Endothelial cell of umbilical vein (primary cell): ENCODE data around the gene MROH8. TPM values are rescaled to one million over a fixed set of nuclear protein-coding genes. Genes with fewer than 3 reads are reported as not detected.

Experiments
- BruUV-seq: library from RNA; stranded (reverse); fragments of 400-500 nt; replicated peaks from 2 replicates; lab custom pipeline; 2021; lab: Mats Ljungman, UMichigan
- CTCF ChIA-PET: fragments of 300-600, 350-600 bp; sonication (Branson Sonifier 250); formaldehyde crosslinking; loops from one replicate; lab custom pipeline; 2021; ENCODE audit warnings: antibody characterized with exemption, inconsistent platforms; lab: Charles Lee
- POLR2A ChIA-PET: fragments of 300-600, 350-600 bp; sonication (Branson Sonifier 250); formaldehyde crosslinking; loops from one replicate; lab custom pipeline; 2021; ENCODE audit warnings: antibody characterized with exemption, inconsistent platforms; lab: Charles Lee
- DNase-seq: peaks from one replicate; pipeline ENCODE4 v3.0.0-alpha.2; 2011; ENCODE audit warnings: low read depth, low spot score
- FAIRE-seq: peaks from 2 replicates; lab custom pipeline; 2011; peaks lifted over from hg19 to GRCh38; lab: Jason Lieb, UNC
- H2AFZ ChIP-seq: 2 replicates; pipeline ENCODE4 v1.6.0; 2012; ENCODE audit warnings: low read depth, low read length, control low read depth, inconsistent platforms
- H3K27ac ChIP-seq: 2 replicates; pipeline ENCODE4 v1.5.1; 2011; ENCODE audit warnings: low read depth, mild to moderate bottlenecking, control low read depth, low read length, moderate library complexity; ENCODE audit not compliant: insufficient read depth
- H3K27me3 ChIP-seq, 2 experiments: 2 replicates each; pipeline versions ENCODE4 v1.6.0 to v1.6.1; 2011; ENCODE audit warnings: low read length in 2 of 2, mixed read lengths in 1 of 2; ENCODE audit not compliant: control insufficient read depth in 2 of 2, insufficient read depth in 2 of 2
- H3K36me3 ChIP-seq, 2 experiments: 2 replicates in 1 of 2; 3 replicates in 1 of 2; pipeline ENCODE4 v1.5.1; 2011; ENCODE audit warnings: low read length in 2 of 2, mild to moderate bottlenecking in 1 of 2, moderate library complexity in 1 of 2; ENCODE audit not compliant: control insufficient read depth in 2 of 2, insufficient read depth in 2 of 2; ENCODE audit errors: extremely low read depth in 1 of 2
- H3K4me1 ChIP-seq: 3 replicates; pipeline ENCODE4 v1.5.1; 2011; ENCODE audit warnings: mild to moderate bottlenecking, low read length; ENCODE audit not compliant: control insufficient read depth, insufficient read depth; ENCODE audit errors: extremely low read depth
- H3K4me2 ChIP-seq: 2 replicates; pipeline ENCODE4 v1.6.1; 2011; ENCODE audit warnings: low read length, control low read depth, mixed read lengths; ENCODE audit not compliant: insufficient read depth
- H3K4me3 ChIP-seq, 3 experiments: fragments of 200-600 bp in 1 of 3; sonication (generic), shearing (Covaris generic) in 1 of 3; replicated peaks in 1 of 3; 2 replicates each; pipeline ENCODE4 v1.5.1; 2011 to 2016; ENCODE audit warnings: control low read depth in 3 of 3, low read length in 3 of 3, mild to moderate bottlenecking in 2 of 3, inconsistent platforms in 1 of 3, low read depth in 1 of 3, moderate library complexity in 1 of 3; ENCODE audit not compliant: insufficient read depth in 1 of 3
- H3K79me2 ChIP-seq: 2 replicates; pipeline ENCODE4 v1.6.0; 2012; ENCODE audit warnings: low read length, inconsistent platforms; ENCODE audit not compliant: control insufficient read depth, insufficient read depth
- H3K9ac ChIP-seq: replicated peaks from 2 replicates; pipeline ENCODE3; 2011; ENCODE audit warnings: low read length, control low read depth; ENCODE audit not compliant: insufficient read depth; ENCODE audit errors: extremely low read depth
- H3K9me1 ChIP-seq: replicated peaks from 3 replicates; pipeline ENCODE4 v1.6.0; 2011; ENCODE audit warnings: mild to moderate bottlenecking, low read length; ENCODE audit not compliant: control insufficient read depth, insufficient read depth; ENCODE audit errors: extremely low read depth
- H3K9me3 ChIP-seq: replicated peaks from 2 replicates; pipeline ENCODE4 v1.5.1; 2012; ENCODE audit warnings: low read length, inconsistent platforms; ENCODE audit not compliant: control insufficient read depth, insufficient read depth
- H4K20me1 ChIP-seq: replicated peaks from 2 replicates; pipeline ENCODE3; 2011; ENCODE audit warnings: mild to moderate bottlenecking, low read length; ENCODE audit not compliant: control insufficient read depth, insufficient read depth; ENCODE audit errors: extremely low read depth
- FOS ChIP-seq: IDR thresholded peaks from 2 replicates; pipeline ENCODE4 v1.6.1; 2011; ENCODE audit warnings: mild to moderate bottlenecking, low read length, moderate library complexity, borderline replicate concordance; ENCODE audit not compliant: insufficient read depth
- GATA2 ChIP-seq: IDR thresholded peaks from 2 replicates; pipeline ENCODE4 v1.7.0; 2011; ENCODE audit warnings: low read depth, mild to moderate bottlenecking, moderate library complexity, mixed read lengths, low read length; ENCODE audit not compliant: insufficient read length, insufficient read depth
- JUN ChIP-seq: IDR thresholded peaks from 2 replicates; pipeline ENCODE4 v1.6.1; 2011; ENCODE audit warnings: borderline replicate concordance, low read depth; ENCODE audit not compliant: insufficient read length, insufficient read depth
- MYC ChIP-seq: IDR thresholded peaks from one replicate; pipeline ENCODE4 v1.6.1; 2011; ENCODE audit warnings: mild to moderate bottlenecking, low read depth, low read length
- POLR2A ChIP-seq: IDR thresholded peaks from 2 replicates; pipeline ENCODE4 v1.6.1; 2012; ENCODE audit warnings: low read depth, mild to moderate bottlenecking, control low read depth, low read length
- POLR2AphosphoS5 ChIP-seq: IDR thresholded peaks from 2 replicates; pipeline ENCODE4 v1.6.1; 2012; ENCODE audit warnings: low read depth, mild to moderate bottlenecking, control low read depth, low read length, moderate library complexity; ENCODE audit not compliant: insufficient read depth
- dilution Hi-C: fragments of 300-500 bp; cut with MboI; formaldehyde crosslinking; loops from one replicate; pipeline ENCODE4 v1.15.0; 2019; ENCODE audit warnings: low sequenced_read_pairs; ENCODE audit not compliant: extremely low pct_ligation_motif_present
- intact Hi-C: fragments of 100-400 bp; cut with micrococcal nuclease; formaldehyde crosslinking; loops from one replicate; pipeline ENCODE4 v1.10.0; 2022
- polyA plus RNA-seq, 4 experiments: library from polyadenylated mRNA; depleted of rRNA in 3 of 4; stranded (reverse) in 3 of 4; unstranded in 1 of 4; fragments of >200 nt; gene quantifications; 2 replicates each; pipeline versions ENCODE4 v1.2.1 to v1.2.3, GENCODE V29; 2011 to 2012; ENCODE audit warnings: missing spikeins in 1 of 4
- total RNA-seq: library from RNA; stranded (reverse); gene quantifications from 2 replicates; pipeline ENCODE4 v1.2.3, GENCODE V29; 2021
- TF ChIP-seq, protein P1 (sequence below): IDR thresholded peaks from 2 replicates; pipeline ENCODE4 v1.6.1; 2011; ENCODE audit not compliant: insufficient read depth, insufficient read length
- TF ChIP-seq, protein P2 (sequence below), 2 donors: IDR thresholded peaks; 1 replicate in 1 of 2; 2 replicates in 1 of 2; pipeline ENCODE4 v1.5.1; 2011; ENCODE audit warnings: low read length in 2 of 2, mild to moderate bottlenecking in 2 of 2, moderate library complexity in 2 of 2, control low read depth in 1 of 2, inconsistent platforms in 1 of 2, low read depth in 1 of 2; ENCODE audit not compliant: insufficient read depth in 1 of 2; ENCODE audit errors: extremely low read depth in 1 of 2

The MROH8 gene
- total and polyA plus RNA-seq, 2 donors (not counting 3 experiments of a cell fraction or from before 2014, with no cell fraction given) = 1.3 to 1.5 TPM

GRCh38 chr20:37204056-37204455 lies 24.7 kb upstream of the MROH8 start:
- peaks cover 28% of the 10 kb centered on the region for H3K79me2 ChIP-seq
- BruUV-seq = no TSS peak
- POLR2A ChIA-PET = no interaction called here
- H3K4me1 ChIP-seq = no peaks in the 10 kb centered on the region
- no peak overlapping the region for H2AFZ ChIP-seq
- CTCF ChIA-PET = interaction anchor here (2.6 kb wide), 1 partner anchor 9 kb away, joined by 10 read pairs; no protein-coding TSS in a partner anchor
- H3K27ac ChIP-seq = no peak overlapping the region
- intact Hi-C loops = no loop called here
- peaks cover 2% of the 10 kb centered on the region for H4K20me1 ChIP-seq
- TF ChIP-seq FOS = no peak
- TF ChIP-seq, protein P1, sequence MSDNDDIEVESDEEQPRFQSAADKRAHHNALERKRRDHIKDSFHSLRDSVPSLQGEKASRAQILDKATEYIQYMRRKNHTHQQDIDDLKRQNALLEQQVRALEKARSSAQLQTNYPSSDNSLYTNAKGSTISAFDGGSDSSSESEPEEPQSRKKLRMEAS = no peak
- no peak for TF ChIP-seq POLR2A
- TF ChIP-seq POLR2AphosphoS5 = no peak
- TF ChIP-seq MYC = no peak
- TF ChIP-seq GATA2 = no peak
- TF ChIP-seq, protein P2, sequence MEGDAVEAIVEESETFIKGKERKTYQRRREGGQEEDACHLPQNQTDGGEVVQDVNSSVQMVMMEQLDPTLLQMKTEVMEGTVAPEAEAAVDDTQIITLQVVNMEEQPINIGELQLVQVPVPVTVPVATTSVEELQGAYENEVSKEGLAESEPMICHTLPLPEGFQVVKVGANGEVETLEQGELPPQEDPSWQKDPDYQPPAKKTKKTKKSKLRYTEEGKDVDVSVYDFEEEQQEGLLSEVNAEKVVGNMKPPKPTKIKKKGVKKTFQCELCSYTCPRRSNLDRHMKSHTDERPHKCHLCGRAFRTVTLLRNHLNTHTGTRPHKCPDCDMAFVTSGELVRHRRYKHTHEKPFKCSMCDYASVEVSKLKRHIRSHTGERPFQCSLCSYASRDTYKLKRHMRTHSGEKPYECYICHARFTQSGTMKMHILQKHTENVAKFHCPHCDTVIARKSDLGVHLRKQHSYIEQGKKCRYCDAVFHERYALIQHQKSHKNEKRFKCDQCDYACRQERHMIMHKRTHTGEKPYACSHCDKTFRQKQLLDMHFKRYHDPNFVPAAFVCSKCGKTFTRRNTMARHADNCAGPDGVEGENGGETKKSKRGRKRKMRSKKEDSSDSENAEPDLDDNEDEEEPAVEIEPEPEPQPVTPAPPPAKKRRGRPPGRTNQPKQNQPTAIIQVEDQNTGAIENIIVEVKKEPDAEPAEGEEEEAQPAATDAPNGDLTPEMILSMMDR (IDR thresholded peaks at IDR 0.05; ENCODE audit: extremely low read depth in 1 of 2, insufficient read depth in 1 of 2, low read depth in 1 of 2, low read length in 2 of 2) = no peak
- no peak for TF ChIP-seq JUN
- dilution Hi-C loops = no loop called here
- H3K9me1 ChIP-seq = no peaks in the 10 kb centered on the region
- no peaks in the 10 kb centered on the region for H3K9me3 ChIP-seq
- no peak overlapping the region for H3K9ac ChIP-seq
- H3K4me2 ChIP-seq = no peak overlapping the region
- H3K27me3 ChIP-seq = no peaks in the 10 kb centered on the region
- H3K4me3 ChIP-seq = no peak overlapping the region
- DNase-seq (no peak), FAIRE-seq (no peak)
- peaks cover 44 to 49% of the 10 kb centered on the region in 2 experiments for H3K36me3 ChIP-seq
